ENCODE results near the gene FPR2. TPM values are rescaled to one million over a fixed set of nuclear protein-coding genes. Genes with fewer than 3 reads are reported as not detected.

FPR2 gene
- total and polyA plus RNA-seq, 9 of the 15 experiments (the other 6 are each of a cell fraction or from before 2014, with no cell fraction given): 0.03 to 0.15 (median 0.07) TPM; not detected in 6

GRCh38 chr19:51786646-51787494, 25.9 kb downstream of the FPR2 start (continued):
- TF ChIP-seq ZNF512 (tag; IDR thresholded peaks at IDR 0.05) (no peak), CHD7 (IDR thresholded peaks at IDR 0.05; ENCODE audit: low read depth, low read length) (no peak), MTF1 (CRISPR knock-in tag; IDR thresholded peaks at IDR 0.05; ENCODE audit: borderline replicate concordance) (peak; percentile 83; the same call in 1 of the 2 replicates), FOXK2 (conservative IDR thresholded peaks at IDR 0.05 in 1 of 2, IDR thresholded peaks at IDR 0.05 in 1 of 2; ENCODE audit: low read depth in 2 of 2) (no peak), RNF219 (CRISPR knock-in tag; IDR thresholded peaks at IDR 0.05) (peak; percentile 93), NR1H2 (CRISPR knock-in tag; IDR thresholded peaks at IDR 0.05) (no peak), ZBTB7A (IDR thresholded peaks at IDR 0.05; ENCODE audit: borderline replicate concordance, control insufficient read depth, low read depth, low read length) (no peak), GTF2A2 (tag; IDR thresholded peaks at IDR 0.05) (peak; percentile 98), TCF3 (CRISPR knock-in tag; IDR thresholded peaks at IDR 0.05) (no peak)

All from K562 (cell line).